ENCODE data around the gene SPR.

SPR gene

GRCh38 chr2:72871060-72871459, 16.1 kb upstream of the SPR start:
- no peak for TF ChIP-seq CTCF (conservative IDR thresholded peaks at IDR 0.05)
- no peak overlapping the region for H3K27ac ChIP-seq

GRCh38 chr2:72871880-72872279, 15.3 kb upstream of the SPR start:
- no peak overlapping the region for H3K27ac ChIP-seq
- no peak for TF ChIP-seq CTCF (conservative IDR thresholded peaks at IDR 0.05)

GRCh38 chr2:72883356-72883962, 3.7 kb upstream of the SPR start:
- TF ChIP-seq CTCF (conservative IDR thresholded peaks at IDR 0.05): no peak
- no peak overlapping the region for H3K27ac ChIP-seq

- peak overlapping the region; percentile 95 for H3K27ac ChIP-seq
- no peak for TF ChIP-seq CTCF (conservative IDR thresholded peaks at IDR 0.05)
Measured at GRCh38 chr2:72886505-72887031, 640 bp upstream of the SPR start.

GRCh38 chr2:72887740-72888437, 681 bp downstream of the SPR start:
- peak overlapping the region; percentile 95 for H3K27ac ChIP-seq
- TF ChIP-seq CTCF (conservative IDR thresholded peaks at IDR 0.05): peak; percentile 94

- no peak for TF ChIP-seq CTCF (conservative IDR thresholded peaks at IDR 0.05)
- peak overlapping the region; percentile 95; the same call in 1 of the 2 replicates for H3K27ac ChIP-seq
Measured at GRCh38 chr2:72888438-72889202, 1.4 kb downstream of the SPR start.

- no peak for TF ChIP-seq CTCF (conservative IDR thresholded peaks at IDR 0.05)
- no peak overlapping the region for H3K27ac ChIP-seq
Measured at GRCh38 chr2:72889991-72890390, 2.8 kb downstream of the SPR start.

Data from VCaP (cell line).